NCI-H2227 treated with DMSO at 0.1 percent for 48 hours (cell line): Measurements from ENCODE around the gene TSC22D3.
"Not testable (repeated sequence)": the region's sequence is repeated elsewhere in the genome, so short reads cannot be mapped to it uniquely, and the experiment has no call there.

Source experiments
- DNase-seq: peaks from one replicate; lab custom pipeline; 2025; lab: John Stamatoyannopoulos, UW

TSC22D3 gene

GRCh38 chrX:107775734-107776511, at the start of gene TSC22D3:
TSS of gene TSC22D3 (minus strand) at chrX:107775787. CDS start at chrX:107775419, 368 bp downstream.
- peak; percentile 24 for DNase-seq

- DNase-seq: no peak
Observed at GRCh38 chrX:107823456-107823855, 47.9 kb upstream of the TSC22D3 start.

GRCh38 chrX:107823042-107823441, 47.5 kb upstream of the TSC22D3 start:
- DNase-seq: no peak

- DNase-seq: no peak
Observed at GRCh38 chrX:107818900-107819521, 43.4 kb upstream of the TSC22D3 start.

GRCh38 chrX:107810053-107810452, 34.5 kb upstream of the TSC22D3 start:
- DNase-seq: not testable (repeated sequence)

GRCh38 chrX:107805179-107805578, 29.6 kb upstream of the TSC22D3 start:
- DNase-seq: no peak

- DNase-seq: no peak
Observed at GRCh38 chrX:107804427-107804826, 28.8 kb upstream of the TSC22D3 start.

GRCh38 chrX:107787827-107788226, 12.2 kb upstream of the TSC22D3 start:
- no peak for DNase-seq

- DNase-seq: no peak
Observed at GRCh38 chrX:107780525-107780924, 4.9 kb upstream of the TSC22D3 start.

- no peak for DNase-seq
Observed at GRCh38 chrX:107777536-107777832, 1.9 kb upstream of the TSC22D3 start, which contains the start of gene NCBP2L. TSS of gene NCBP2L (plus strand) at chrX:107777733. CDS start at chrX:107794221, 16,488 bp downstream.

- peak; percentile 93 for DNase-seq
Observed at GRCh38 chrX:107776649-107777535, 1.3 kb upstream of the TSC22D3 start.

GRCh38 chrX:107775000-107775733, 420 bp downstream of the TSC22D3 start:
- DNase-seq: no peak

GRCh38 chrX:107773906-107774435, 1.6 kb downstream of the TSC22D3 start:
- no peak for DNase-seq

GRCh38 chrX:107773206-107773605, 2.4 kb downstream of the TSC22D3 start:
- no peak for DNase-seq

- no peak for DNase-seq
Observed at GRCh38 chrX:107769581-107770317, 5.8 kb downstream of the TSC22D3 start.

- no peak for DNase-seq
Observed at GRCh38 chrX:107768051-107768450, 7.5 kb downstream of the TSC22D3 start.

- no peak for DNase-seq
Observed at GRCh38 chrX:107766470-107767150, 9.0 kb downstream of the TSC22D3 start.

GRCh38 chrX:107764845-107765608, 10.6 kb downstream of the TSC22D3 start:
- no peak for DNase-seq

- no peak for DNase-seq
Observed at GRCh38 chrX:107763647-107764046, 11.9 kb downstream of the TSC22D3 start.
